ENCODE data around the gene SEC61G.

GRCh38 chr7:54728411-54728810 lies 30.6 kb downstream of the SEC61G start:
- TF ChIP-seq POLR2A (IDR thresholded peaks at IDR 0.05; ENCODE audit: low read length) = no peak
- no peak for TF ChIP-seq GATA1 (IDR thresholded peaks at IDR 0.05; ENCODE audit: low read depth, low read length)
